K562 (cell line): ENCODE data around the gene MEGF11. TPM values are rescaled to one million over a fixed set of nuclear protein-coding genes. Genes with fewer than 3 reads are reported as not detected.
A peak's percentile ranks its signal among the peaks of the same experiment; 100 is the strongest.

Source experiments
- EP300 ChIP-seq: IDR thresholded peaks from 2 replicates; pipeline ENCODE4 v1.6.1; 2012; ENCODE audit warnings: low read length, improper control_type of control experiment
- HIVEP1 ChIP-seq: fragments of 250-450 bp; sonication (Bioruptor Pico); IDR thresholded peaks from 2 replicates; pipeline ENCODE4 v1.4.0; 2020; ENCODE audit warnings: mild to moderate bottlenecking
- HNRNPUL1 ChIP-seq: fragments of 200-400 bp; formaldehyde crosslinking; IDR thresholded peaks from 2 replicates; pipeline ENCODE4 v1.6.1; 2017; ENCODE audit warnings: low read length
- MTA1 ChIP-seq: fragments of 450-650 bp; IDR thresholded peaks from 2 replicates; pipeline ENCODE4 v1.6.1; 2017; ENCODE audit warnings: borderline replicate concordance
- MTF1 ChIP-seq: fragments of 250-450 bp; sonication (Bioruptor Pico); IDR thresholded peaks from 2 replicates; pipeline ENCODE4 v1.9.0; 2021; ENCODE audit warnings: moderate library complexity, mild to moderate bottlenecking, inconsistent platforms, borderline replicate concordance
- PRMT5 ChIP-seq: sonication (generic); formaldehyde crosslinking; IDR thresholded peaks from 2 replicates; pipeline ENCODE4 v1.5.0; 2020; ENCODE audit warnings: missing genetic modification reagents
- RBBP5 ChIP-seq: fragments of 200-600 bp; sonication (generic); IDR thresholded peaks from 2 replicates; pipeline ENCODE4 v1.6.1; 2012; ENCODE audit warnings: borderline replicate concordance, mild to moderate bottlenecking, low read length, control low read depth, inconsistent platforms; ENCODE audit not compliant: insufficient read depth, poor library complexity, severe bottlenecking
- RBM34 ChIP-seq: fragments of 200-400 bp; formaldehyde crosslinking; IDR thresholded peaks from 2 replicates; pipeline ENCODE4 v1.6.1; 2018; ENCODE audit warnings: low read length, borderline replicate concordance; ENCODE audit not compliant: insufficient read depth
- RREB1 ChIP-seq: fragments of 250-450 bp; sonication (Bioruptor Pico); IDR thresholded peaks from 2 replicates; pipeline ENCODE4 v1.4.0; 2020
- SREBF2 ChIP-seq: sonication (generic); formaldehyde crosslinking; IDR thresholded peaks from 2 replicates; pipeline ENCODE4 v1.4.0; 2020; ENCODE audit warnings: mild to moderate bottlenecking, missing genetic modification reagents
- SRSF1 ChIP-seq: fragments of 200-400 bp; formaldehyde crosslinking; IDR thresholded peaks from 2 replicates; pipeline ENCODE4 v1.6.1; 2017; ENCODE audit warnings: mild to moderate bottlenecking, low read depth, low read length, moderate library complexity
- SRSF7 ChIP-seq: fragments of 200-400 bp; formaldehyde crosslinking; optimal IDR thresholded peaks from 2 replicates; pipeline ENCODE3; 2017; ENCODE audit warnings: mild to moderate bottlenecking, low read depth, low read length
- STAG1 ChIP-seq: sonication (generic); formaldehyde crosslinking; IDR thresholded peaks from 2 replicates; pipeline ENCODE4 v1.5.0; 2020; ENCODE audit warnings: missing genetic modification reagents, borderline replicate concordance
- ZKSCAN3 ChIP-seq: fragments of 250-450 bp; sonication (Bioruptor Pico); IDR thresholded peaks from 2 replicates; pipeline ENCODE4 v1.4.0; 2020
- ZNF184 ChIP-seq: sonication (generic); formaldehyde crosslinking; IDR thresholded peaks from 2 replicates; pipeline ENCODE4 v1.5.0; 2020; ENCODE audit warnings: missing genetic modification reagents
- ZNF354B ChIP-seq: fragments of 250-450 bp; sonication (Bioruptor Pico); IDR thresholded peaks from 2 replicates; pipeline ENCODE4 v1.4.0; 2020
- ZNF584 ChIP-seq: fragments of 200-800 bp; sonication (Bioruptor generic); IDR thresholded peaks from 2 replicates; pipeline ENCODE4 v1.6.1; 2016; ENCODE audit warnings: low read depth, mild to moderate bottlenecking, missing genetic modification characterization, missing compliant biosample characterization
- ZNF668 ChIP-seq: fragments of 250-450 bp; sonication (Bioruptor Pico); IDR thresholded peaks from 2 replicates; pipeline ENCODE4 v1.8.0; 2022; ENCODE audit warnings: mild to moderate bottlenecking, inconsistent platforms
- ZNF695 ChIP-seq: fragments of 450-650 bp; formaldehyde crosslinking; IDR thresholded peaks from 2 replicates; pipeline ENCODE4 v1.4.0; 2020; ENCODE audit warnings: mild to moderate bottlenecking, moderate library complexity
- ZNF707 ChIP-seq: fragments of 250-450 bp; sonication (Bioruptor Pico); conservative IDR thresholded peaks from 2 replicates; pipeline ENCODE4 v1.8.0; 2022; ENCODE audit warnings: inconsistent platforms, mild to moderate bottlenecking, moderate library complexity
- ZNF764 ChIP-seq: fragments of 250-450 bp; sonication (Bioruptor Pico); IDR thresholded peaks from 2 replicates; pipeline ENCODE4 v1.4.0; 2020; ENCODE audit warnings: low read depth, mild to moderate bottlenecking, moderate library complexity
- ZNF766 ChIP-seq: fragments of 200-800 bp; sonication (Bioruptor generic); conservative IDR thresholded peaks from 2 replicates; pipeline ENCODE4 v1.6.1; 2016; ENCODE audit warnings: missing genetic modification characterization, missing compliant biosample characterization
- polyA plus RNA-seq, 8 experiments: library from polyadenylated mRNA; depleted of rRNA in 4 of 8; stranded (reverse) in 5 of 8; unstranded in 3 of 8; fragments of >200 nt; fragmentation: Nextera tagmentation in 2 of 8; fragmentation: Illumina TruSeq in 1 of 8; extraction: Ambion mirVana in 2 of 8; extraction: Trizol in 1 of 8; gene quantifications; 2 replicates each; pipeline versions ENCODE4 v1.2.1 to v1.2.3, GENCODE V29; 2011 to 2014; ENCODE audit warnings: inconsistent platforms in 1 of 8, missing spikeins in 1 of 8
- total RNA-seq, 7 experiments: library from RNA; depleted of rRNA in 6 of 7; stranded (reverse); fragments of >200 nt in 6 of 7; fragmentation: Illumina TruSeq in 2 of 7; extraction: Trizol in 2 of 7; gene quantifications; 2 replicates each; pipeline versions ENCODE4 v1.2.1 to v1.2.3, GENCODE V29; 2011 to 2021; ENCODE audit warnings: low replicate concordance in 1 of 7
- TF ChIP-seq, protein P1 (sequence below): fragments of 450-650 bp; conservative IDR thresholded peaks from 2 replicates; pipeline ENCODE4 v1.6.1; 2016; ENCODE audit warnings: missing genetic modification characterization, low read depth, mild to moderate bottlenecking, missing compliant biosample characterization, moderate library complexity

Gene MEGF11
- total and polyA plus RNA-seq, 9 of the 15 experiments (the other 6 are each of a cell fraction or from before 2014, with no cell fraction given): 0.06 to 0.23 (median 0.20) TPM; not detected in 6

DNA sequence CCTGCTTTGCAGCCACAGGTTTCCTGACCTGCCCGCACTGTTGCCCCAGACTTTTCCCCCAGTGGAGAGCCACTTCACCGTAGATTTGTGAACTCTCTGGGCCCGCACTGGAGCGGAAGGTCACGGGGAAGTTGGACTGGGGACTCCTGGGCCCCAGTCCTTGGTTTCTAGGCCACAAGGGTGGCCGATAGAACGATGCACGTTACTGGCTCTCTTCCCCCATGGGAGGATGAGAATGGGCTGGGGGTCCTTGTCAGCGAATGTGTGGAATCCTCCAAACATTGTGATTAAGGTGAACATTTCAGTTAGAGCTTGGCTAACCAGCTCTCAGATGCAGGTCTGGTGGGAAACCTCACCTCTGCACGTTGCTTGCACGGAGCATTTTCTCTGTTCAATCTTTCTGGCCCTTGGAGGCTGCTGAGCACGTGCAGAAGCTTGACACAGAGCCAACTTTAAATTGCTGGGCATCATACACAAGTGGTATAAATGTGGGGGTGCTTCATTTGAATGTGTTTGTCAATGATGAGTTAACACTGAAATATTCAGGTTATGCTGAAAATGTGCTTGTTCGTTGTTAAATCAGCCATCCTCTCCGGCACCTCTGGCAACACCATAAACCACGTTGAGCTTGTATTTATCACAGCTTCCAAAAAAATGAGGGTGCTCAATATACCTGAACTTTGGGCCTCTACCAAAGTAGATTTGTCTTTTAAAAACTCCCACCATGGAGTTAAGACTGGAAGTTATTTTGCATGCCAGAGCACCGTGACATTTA is 40.8 kb upstream of the MEGF11 start (continued):
- TF ChIP-seq RREB1 (CRISPR knock-in tag): no peak
- no peak for TF ChIP-seq ZNF766 (CRISPR knock-in tag)
- TF ChIP-seq SREBF2 (CRISPR knock-in tag): 0 out of 2 replicates have a peak, but pooled peaks have one; percentile 38
- TF ChIP-seq RBM34: no peak
- TF ChIP-seq, protein P1, sequence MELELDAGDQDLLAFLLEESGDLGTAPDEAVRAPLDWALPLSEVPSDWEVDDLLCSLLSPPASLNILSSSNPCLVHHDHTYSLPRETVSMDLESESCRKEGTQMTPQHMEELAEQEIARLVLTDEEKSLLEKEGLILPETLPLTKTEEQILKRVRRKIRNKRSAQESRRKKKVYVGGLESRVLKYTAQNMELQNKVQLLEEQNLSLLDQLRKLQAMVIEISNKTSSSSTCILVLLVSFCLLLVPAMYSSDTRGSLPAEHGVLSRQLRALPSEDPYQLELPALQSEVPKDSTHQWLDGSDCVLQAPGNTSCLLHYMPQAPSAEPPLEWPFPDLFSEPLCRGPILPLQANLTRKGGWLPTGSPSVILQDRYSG: no peak
- TF ChIP-seq PRMT5: no peak
- no peak for TF ChIP-seq RBBP5
- TF ChIP-seq MTF1: no peak
- no peak for TF ChIP-seq ZNF184
- no peak for TF ChIP-seq ZNF707 (CRISPR knock-in tag)
- TF ChIP-seq ZNF695 (CRISPR knock-in tag): no peak
- TF ChIP-seq SRSF7: no peak
- TF ChIP-seq ZNF354B: no peak
- no peak for TF ChIP-seq ZNF764 (CRISPR knock-in tag)
- no peak for TF ChIP-seq MTA1
- no peak for TF ChIP-seq HIVEP1
- no peak for TF ChIP-seq HNRNPUL1
- no peak for TF ChIP-seq SRSF1
- no peak for TF ChIP-seq STAG1 (CRISPR knock-in tag)
- no peak for TF ChIP-seq ZKSCAN3
- TF ChIP-seq EP300: no peak
- no peak for TF ChIP-seq ZNF668 (CRISPR knock-in tag)
- TF ChIP-seq ZNF584 (CRISPR knock-in tag): no peak
